HG03135 (cell line): ENCODE measurements around the gene RBFOX2.
"Not testable (repeated sequence)": the region's sequence is repeated elsewhere in the genome, so short reads cannot be mapped to it uniquely, and the experiment has no call there.

ENCODE experiments used
- ATAC-seq: cut with Tn5 transposase; IDR thresholded peaks from one replicate; pipeline ENCODE4 v1.9.1; 2021; ENCODE audit warnings: mild to moderate bottlenecking, moderate library complexity; ENCODE audit not compliant: unreplicated experiment

Gene RBFOX2

DNA sequence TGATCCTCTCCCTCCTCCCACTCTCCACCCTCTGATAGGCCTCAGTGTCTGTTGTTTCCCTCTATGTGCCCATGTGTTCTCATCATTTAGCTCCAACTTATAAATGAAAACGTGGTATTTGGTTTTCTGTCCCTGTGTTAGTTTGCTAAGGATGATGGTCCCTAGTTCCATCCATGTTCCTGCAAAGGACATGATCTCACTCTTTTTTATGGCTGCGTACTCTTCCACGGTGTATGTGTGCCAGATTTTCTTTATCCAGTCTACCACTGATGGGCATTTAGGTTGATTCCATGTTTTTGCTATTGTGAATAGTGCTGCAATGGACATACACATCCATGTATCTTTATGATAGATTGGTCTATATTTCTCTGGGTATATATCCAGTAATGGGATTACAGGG is 15.9 kb upstream of the RBFOX2 start:
- ATAC-seq = not testable (repeated sequence)

DNA sequence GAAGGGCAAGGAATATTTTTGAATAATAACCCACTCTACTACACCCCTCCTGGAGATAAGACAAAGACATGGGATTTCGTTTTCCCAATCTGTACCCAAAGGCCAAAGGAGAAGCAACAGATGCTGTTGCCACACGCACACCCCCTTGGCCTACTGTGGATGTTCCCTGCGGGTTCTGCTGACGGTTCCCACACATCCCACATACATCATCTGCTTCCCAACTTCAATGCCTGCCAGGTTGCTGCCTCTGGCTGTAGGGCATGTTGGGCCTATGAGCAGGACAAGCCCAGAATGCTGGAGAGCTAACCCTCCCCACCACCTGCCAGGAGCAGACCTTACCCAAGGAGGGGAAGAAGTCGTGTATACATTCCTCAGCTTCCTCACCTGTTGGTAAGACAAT is 13.6 kb upstream of the RBFOX2 start:
- ATAC-seq = no peak

DNA sequence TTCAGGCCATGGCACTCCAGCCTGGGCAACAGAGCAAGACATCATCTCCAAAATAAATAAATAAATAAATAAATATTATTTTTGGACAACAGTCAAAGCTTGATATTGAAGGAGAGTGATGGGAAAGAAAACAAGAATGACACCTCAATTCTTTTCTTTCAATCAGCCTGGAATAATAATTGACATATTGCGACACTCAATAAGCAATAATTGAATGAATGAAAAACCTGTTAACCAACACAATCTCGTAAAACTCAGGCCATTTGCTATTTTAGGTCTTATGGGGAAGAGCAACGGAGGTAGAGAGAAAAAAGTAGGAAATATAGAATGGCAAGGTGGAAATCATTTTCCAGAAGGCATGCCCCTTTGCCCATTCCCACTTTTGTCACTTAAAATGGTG is 10.5 kb upstream of the RBFOX2 start:
- no peak for ATAC-seq

DNA sequence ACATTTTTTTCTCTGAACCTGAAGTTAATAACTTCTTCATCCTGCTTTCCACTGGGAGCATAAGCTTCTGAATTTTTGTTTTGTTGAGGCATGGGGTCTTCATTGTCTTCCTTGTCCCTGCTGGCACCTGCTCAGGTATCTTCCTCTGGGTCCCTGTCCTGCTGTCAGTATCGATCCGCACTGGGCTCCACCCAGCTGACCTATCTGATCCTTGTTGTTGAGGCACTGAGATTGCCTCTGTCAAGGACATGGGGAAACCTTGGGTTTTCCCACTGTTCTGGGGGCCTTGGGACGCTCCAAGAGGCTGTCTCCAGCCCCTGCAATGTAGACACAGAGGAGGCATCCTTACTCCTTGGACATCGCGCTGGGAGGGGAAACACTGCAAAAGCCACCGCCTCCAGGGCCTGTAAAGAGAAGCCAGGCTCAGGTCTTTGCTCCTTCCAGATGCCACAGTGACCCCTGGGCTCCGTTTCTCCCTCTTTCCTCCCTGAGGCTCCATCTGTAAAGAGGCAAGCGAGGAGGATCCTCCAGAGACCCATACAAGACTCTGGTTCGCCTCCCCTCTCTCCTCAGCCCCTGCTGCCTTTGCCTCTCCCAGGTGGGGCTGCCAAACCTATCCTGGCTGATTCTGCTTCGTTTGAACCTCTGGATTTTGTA is 8.6 kb upstream of the RBFOX2 start:
- no peak for ATAC-seq

DNA sequence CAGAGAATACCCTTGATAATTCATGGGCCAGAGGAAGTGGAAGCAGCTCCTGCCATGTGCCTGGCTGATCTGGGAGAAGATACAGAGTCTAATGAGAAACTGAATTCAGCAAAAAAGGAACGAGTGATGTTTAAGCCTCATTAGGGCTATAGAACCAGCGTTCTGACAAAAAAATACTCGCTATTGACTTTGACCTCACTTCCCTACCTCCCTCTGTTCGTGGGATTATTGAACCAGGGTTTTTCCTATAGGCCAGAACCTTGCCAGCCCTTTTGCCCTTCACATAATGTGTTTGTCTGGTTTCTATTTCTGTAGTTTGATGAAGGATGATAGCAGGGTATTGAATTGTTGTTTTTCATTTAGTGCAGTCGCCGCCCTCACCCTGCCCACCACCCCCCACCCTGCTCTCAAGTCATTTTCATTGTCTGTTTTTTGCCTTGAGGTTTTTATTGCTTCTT is 7.6 kb upstream of the RBFOX2 start:
- no peak for ATAC-seq

DNA sequence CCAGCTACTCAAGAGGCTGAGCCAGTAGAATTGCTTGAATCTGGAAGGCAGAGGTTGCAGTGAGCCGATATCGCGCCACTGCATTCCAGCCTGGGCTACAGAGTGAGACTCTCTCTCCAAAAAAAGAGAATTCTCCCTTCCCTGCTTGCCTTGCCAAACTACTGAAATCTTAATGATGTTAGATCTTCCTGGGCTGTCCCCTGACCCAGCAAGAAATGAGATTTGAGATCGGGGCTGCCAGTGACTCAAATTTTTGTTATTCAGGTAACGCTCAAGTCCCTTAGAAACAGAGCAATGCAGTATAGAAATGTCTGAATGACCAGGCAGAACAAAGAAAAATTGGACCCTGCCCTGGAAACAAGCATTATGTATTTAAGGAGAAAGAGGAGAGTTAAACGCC is 4.0 kb upstream of the RBFOX2 start:
- no peak for ATAC-seq

DNA sequence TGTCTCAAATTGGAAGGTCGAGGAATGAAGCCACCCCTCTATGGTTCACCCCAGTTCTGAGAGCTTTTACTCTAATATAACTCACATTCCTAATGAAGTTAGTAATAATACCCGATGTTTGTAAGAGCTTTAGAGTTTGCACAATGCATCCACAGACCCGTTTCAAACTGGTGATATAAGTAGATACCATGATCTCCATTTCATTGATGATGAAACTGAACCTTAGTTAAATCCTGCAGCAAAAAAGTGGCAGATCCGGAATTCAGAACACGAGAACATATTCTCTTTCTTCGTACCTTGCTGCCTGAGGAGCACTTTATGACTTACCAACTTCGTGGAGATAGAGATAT is 757 bp upstream of the RBFOX2 start:
- no peak for ATAC-seq

DNA sequence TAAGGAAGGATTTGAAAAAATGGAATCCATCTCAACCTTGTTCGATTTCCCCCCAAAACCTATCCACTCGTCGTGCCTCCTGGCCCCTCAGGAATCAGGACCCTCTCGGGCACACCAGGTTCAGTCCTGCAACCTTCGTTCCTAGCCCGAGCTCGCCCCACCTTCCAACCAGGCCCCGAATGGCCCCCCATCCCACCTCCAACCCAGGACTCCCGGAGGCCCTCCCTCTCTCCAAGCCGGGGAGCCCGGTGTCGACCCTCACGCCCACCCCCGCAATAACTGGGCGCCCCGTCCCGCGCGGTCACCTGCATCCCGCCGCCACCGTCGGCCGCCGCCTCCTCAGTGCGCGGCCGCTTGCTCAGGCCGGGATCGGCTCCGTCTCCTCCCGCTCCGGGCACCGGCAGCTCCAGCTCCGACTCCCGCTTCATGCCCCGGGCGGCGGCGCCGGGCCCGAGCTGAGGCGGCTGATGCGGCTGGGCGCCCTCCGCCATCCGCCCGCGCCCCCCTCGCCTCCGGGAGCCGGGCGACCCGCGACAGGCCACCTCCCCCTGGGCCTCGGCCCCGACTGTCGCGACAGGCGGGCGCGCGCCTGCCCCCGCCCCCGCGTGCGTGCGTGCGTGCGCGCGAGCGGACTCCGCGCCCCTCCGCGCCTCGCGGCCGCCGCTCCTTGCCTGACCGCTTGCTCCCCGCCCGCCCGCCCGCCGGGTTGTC is 534 bp downstream of the RBFOX2 start:
- no peak for ATAC-seq

DNA sequence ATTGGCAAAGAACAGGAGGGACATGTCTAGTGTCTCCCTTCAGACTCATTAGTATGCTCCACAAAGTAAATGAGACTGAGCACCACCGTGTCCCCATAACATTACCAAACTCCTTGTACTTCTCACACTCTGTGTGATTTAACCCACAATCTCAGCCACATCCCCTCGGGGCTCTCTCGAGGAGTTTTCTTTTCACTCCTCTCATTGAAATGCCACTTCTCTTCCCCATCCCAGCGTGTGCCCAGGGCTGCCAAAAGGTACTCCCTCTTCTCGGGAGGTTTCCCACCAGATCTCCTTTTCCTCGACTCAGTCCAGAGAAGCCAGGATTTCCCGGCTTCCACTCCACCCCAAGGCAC is 1.1 kb downstream of the RBFOX2 start:
- no peak for ATAC-seq

DNA sequence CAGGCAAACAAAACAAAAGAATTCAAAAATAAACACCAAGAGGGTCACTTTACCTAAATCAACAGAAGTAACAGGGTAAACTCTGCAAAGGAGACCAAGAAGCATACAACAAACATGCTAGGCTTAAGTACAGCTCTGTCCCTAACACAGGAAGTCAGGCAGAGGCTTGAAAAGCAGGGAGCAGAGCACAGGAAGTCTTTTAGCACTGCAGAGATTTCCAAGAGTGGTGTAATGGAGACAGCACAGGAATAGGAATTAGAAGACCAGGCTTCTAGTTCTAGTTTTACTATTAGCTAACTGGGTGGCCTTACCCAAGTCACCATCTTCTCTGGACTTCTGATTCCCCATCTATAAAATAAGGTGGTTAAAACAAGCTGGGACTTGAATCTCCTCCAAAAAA is 1.9 kb downstream of the RBFOX2 start:
- ATAC-seq = no peak

DNA sequence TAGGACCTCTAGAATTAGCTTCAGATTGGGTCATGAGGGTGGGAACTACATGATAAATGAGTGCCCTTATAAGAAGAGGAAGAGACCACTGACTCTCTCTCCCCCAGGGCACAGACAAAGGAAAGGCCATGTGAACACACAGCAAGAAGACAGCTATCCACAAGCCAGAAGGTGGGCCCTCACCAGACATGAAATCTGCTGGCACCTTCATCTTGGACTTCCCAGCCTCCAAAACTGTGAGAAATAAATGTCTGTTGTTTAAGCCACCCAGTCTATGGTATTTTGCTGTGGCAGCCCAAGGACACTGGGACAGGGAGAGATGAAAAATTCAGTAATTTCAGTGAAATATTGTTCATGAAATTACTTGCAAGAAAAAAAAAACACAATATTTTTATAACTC is 5.9 kb downstream of the RBFOX2 start:
- ATAC-seq = no peak

DNA sequence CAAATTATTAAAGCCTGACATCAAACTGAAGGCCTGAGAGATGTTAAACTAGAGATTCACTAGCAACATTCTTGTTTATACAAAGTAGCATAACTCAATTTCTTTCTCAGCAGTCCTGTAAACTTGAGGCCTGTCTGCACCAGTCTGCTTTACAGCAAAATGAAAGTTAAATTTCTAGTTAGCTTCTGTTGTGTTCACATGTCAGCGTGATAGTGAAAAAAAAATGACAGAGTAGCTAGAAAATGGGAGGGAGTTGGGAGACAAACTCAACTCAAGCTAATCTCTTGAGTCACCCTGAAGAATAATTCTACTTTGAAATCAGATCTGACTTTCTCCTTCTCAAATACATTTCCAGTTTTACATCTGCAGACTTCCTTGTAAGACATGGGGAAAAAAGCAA is 6.5 kb downstream of the RBFOX2 start:
- ATAC-seq = no peak

DNA sequence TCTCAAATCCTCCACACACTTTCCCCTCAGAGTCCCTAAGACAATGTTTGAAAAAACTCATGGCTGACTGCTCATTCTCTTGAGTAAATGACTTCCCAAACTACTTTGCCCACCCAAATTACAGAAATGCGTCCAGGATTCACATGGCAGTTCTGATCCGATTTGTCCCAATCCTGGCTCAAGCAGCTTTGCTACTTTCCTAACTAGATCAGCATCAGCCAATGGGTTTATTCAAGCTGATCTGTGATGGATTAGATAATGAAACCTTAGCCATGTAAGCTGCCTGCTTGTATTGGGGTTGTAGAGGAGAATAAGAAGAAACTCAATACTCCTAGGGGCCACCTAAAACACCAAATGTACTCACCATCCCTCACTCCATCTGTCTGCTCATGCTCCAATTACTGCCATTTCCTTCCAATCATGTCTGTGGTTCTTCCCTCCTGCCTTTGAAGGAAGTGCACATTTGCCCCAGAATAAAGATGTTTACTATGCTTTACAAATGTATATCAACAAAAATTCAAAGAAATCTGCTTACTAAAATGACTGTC is 6.9 kb downstream of the RBFOX2 start:
- ATAC-seq = no peak

DNA sequence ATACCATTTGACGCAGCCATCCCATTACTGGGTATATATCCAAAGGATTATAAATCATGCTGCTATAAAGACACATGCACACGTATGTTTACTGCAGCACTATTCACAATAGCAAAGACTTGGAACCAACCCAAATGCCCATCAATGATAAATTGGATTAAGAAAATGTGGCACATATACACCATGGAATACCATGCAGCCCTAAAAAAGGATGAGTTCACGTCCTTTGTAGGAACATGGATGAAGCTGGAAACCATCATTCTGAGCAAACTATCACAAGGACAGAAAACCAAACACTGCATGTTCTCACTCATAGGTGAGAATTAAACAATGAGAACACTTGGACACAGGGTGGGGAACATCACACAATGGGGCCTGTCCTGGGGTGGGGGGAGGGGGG is 7.8 kb downstream of the RBFOX2 start:
- not testable (repeated sequence) for ATAC-seq

DNA sequence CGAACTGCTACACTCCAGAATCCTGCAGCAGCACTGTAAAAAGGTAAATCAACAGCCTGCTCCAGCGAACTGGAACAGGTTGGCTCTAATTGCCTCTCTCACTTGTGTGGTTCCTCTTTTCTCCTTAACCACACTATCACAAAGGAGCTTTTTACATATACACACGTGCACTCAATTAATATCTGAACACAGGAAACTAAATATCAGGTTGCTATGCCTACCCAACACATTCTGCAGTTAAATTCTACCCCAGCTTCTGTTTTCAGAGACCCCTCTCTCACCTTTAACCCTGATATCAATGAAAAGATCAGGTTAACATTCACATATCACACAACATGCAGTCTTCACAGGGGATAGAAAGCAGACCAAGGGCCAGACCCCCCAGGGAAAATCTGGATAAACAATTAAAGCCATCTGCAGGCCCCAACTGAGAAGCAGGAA is 11.0 kb downstream of the RBFOX2 start:
- ATAC-seq = no peak

DNA sequence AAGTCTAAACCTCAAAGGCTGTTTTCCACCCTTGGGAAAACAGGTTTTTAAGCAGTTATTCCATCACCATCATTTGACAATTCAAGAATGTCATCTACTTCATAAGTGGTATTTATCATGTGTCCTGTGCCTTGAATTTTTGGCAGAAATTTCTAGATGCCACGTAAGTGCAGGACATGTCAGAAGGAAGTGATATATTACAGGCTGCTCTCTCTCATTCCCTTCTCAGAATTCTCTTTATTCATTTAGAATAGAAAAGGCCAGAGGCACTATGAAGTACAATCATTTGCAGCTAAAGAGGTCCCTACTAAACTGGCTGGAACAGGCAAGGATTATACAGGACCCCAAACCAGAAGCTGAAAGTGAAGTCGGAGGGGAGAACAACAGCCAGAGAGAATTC is 11.9 kb downstream of the RBFOX2 start:
- ATAC-seq = no peak

DNA sequence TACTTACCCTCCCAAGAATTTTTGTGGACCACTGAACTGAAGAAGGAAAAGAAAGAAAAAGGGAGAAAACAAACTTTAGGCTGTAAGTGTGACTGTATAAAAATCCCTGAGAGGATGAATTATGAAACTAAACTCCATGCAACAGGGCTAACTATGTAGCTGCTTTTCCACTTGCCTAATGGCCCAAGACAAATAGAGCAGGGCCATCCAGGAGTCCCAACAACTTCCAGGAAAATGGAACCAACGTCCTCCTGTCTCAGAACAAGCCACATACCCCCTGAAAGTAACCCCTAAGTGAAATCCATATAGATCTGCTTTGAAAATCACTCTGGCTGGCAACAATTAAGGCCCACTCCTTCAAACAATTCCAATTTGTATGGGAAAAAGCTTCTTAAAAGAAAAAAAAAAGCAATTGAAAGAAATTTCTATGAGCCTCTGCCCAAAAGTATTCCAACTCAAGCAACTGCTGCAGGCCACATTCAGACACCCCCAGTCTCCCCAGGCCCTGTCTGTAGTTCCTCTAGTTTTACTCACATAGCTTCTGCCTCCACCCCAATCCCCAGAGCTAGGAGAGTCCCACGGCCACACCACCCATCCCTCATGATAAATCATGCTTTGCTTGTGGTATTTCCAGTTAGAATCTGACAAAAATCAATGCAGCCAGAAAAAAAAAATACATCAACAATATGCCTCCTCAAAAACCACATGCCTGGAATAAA is 12.7 kb downstream of the RBFOX2 start:
- no peak for ATAC-seq

DNA sequence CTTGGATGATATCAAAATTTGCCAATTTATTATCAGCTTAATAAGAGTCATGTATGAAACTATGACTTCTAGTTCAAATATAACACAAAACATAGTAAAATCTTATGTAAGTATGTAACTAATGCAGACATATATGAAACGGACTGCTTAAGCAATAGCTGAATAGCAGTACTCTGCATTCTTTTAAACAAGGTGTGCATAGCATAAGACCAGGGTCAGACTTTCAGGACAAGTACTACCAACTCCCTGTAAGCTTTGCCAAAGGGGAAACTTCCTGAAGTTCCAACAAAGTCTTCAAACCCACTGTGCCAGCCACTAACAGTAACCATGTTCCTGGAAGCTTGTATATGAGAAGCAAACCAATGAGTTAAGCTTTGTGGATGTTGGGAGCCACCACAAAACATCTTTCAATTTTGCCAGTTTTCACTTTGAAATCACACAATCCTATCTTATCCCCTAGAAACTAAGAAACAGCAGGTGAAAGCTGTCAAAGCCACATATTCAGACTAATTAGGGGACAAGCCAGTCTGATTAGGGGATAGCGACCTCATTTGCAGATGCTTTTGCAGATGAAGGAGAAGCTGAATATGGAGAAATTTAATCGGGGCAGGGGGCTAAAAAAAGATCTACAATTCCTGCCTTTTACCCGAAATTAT is 13.3 kb downstream of the RBFOX2 start:
- no peak for ATAC-seq

DNA sequence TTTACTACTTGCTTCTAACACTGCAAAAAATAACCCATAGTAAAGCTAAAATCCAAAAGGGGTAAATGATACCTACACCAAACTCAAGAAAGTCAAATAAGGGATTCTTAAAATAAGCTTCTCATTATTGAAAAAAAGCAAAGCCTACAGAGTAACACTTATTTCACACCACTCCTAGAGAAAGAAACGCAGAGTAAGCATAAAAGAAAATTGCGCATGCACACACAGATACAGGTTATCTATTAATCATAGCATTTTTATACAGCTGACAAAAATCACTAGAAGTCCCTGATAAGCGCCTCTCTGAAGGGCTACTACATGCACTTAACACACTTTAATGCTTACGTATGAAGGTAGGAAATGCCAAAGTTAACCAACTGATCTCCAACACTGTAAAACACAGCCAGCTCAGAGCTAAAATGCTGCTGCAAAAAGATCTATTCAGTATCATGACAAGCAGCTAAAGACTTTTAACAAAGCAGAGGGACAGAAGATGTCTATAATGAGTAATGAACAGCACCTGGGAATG is 14.0 kb downstream of the RBFOX2 start:
- no peak for ATAC-seq

DNA sequence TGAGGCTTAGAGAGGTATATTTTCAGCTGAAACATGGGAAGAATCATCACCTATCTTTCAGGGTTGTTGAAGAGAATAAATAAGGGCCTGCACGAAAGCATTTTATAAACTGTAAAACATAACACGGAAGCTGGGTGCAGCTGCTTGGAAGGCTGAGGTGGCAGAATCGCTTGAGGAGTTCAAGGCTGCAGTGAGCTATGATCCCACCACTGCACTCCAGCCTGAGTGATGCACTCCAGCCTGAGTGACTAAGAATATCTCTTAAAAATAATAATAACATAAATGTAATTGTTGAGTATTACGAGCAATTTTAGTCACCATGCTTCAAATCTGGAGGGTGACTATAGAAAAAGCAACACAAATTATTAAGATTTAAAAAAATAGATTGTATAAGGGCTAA is 16.3 kb downstream of the RBFOX2 start:
- ATAC-seq = no peak

DNA sequence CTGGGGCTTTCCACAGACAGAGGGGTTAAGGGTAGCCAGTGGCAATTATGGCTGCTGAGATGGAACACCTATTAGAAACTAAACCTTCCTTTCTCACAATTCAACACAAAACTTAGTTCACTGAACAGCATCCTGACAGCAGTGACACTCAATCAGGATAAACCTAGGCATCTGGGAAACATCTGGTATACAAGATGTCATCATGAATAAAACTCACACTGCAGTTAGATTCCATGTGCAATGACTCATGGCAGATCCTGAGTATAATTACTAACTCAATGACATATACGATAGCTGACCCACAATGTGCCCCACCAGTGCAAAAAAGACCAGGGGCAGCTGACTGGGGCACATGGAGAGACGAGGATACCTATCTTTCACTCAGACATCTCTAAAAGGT is 17.7 kb downstream of the RBFOX2 start:
- ATAC-seq = no peak
